Measurements from ENCODE around the gene CTAG1B.

GRCh38 chrX:154600759-154601374 lies 18.2 kb downstream of the CTAG1B start:
- TF ChIP-seq CTCF (IDR thresholded peaks at IDR 0.05) (no peak), POLR2AphosphoS5 (IDR thresholded peaks at IDR 0.05; ENCODE audit: low read depth, low read length) (no peak), REST (IDR thresholded peaks at IDR 0.05; ENCODE audit: insufficient read depth in 1 of 2, low read depth in 2 of 2, low read length in 1 of 2) (no peak), SIN3A (IDR thresholded peaks at IDR 0.05; ENCODE audit: borderline replicate concordance, insufficient read depth, low read depth, low read length) (no peak)
